Mesodermal cell (in vitro differentiated cells): ENCODE measurements around the gene CORO2A.

Experiments used
- H3K27ac ChIP-seq: 2 replicates; pipeline ENCODE4 v1.7.0; 2013; ENCODE audit warnings: mild to moderate bottlenecking, low read depth, low read length, moderate library complexity; ENCODE audit not compliant: severe bottlenecking
- H3K36me3 ChIP-seq: 2 replicates; pipeline ENCODE4 v1.7.1; 2013; ENCODE audit warnings: mild to moderate bottlenecking, low read length, moderate library complexity; ENCODE audit not compliant: control insufficient read depth, insufficient read depth
- H3K4me1 ChIP-seq: one replicate; pipeline ENCODE4 v1.7.1; 2013; ENCODE audit warnings: mild to moderate bottlenecking, low read length; ENCODE audit not compliant: insufficient read depth, control insufficient read depth, poor library complexity, severe bottlenecking
- H3K4me3 ChIP-seq: 2 replicates; pipeline ENCODE4 v1.7.0; 2013; ENCODE audit warnings: low read length, control low read depth, mild to moderate bottlenecking; ENCODE audit not compliant: insufficient read depth, poor library complexity, severe bottlenecking; ENCODE audit errors: extremely low read depth
- H3K9me3 ChIP-seq: 2 replicates; pipeline ENCODE4 v1.7.1; 2013; ENCODE audit warnings: mild to moderate bottlenecking, low read length, moderate library complexity; ENCODE audit not compliant: control insufficient read depth
- WGBS, 2 experiments: methylation state at CpG; one replicate each; pipeline ENCODE4 v1.1.5; 2013; ENCODE audit warnings: missing lambda C conversion rate in 2 of 2; ENCODE audit not compliant: insufficient coverage in 2 of 2; 5-methylcytosine and 5-hydroxymethylcytosine counted together

CORO2A gene

GRCh38 chr9:98219364-98219716 is 26.9 kb upstream of the CORO2A start:
- Histone ChIP-seq H3K36me3 (no peaks in the 10 kb centered on the region), H3K9me3 (no peaks in the 10 kb centered on the region), H3K27ac (no peak overlapping the region), H3K4me1 (peaks cover 7% of the 10 kb centered on the region), H3K4me3 (no peak overlapping the region)
- 92 to 93% methylated on average over 5 to 6 of the region's 7 CpGs for WGBS, 2 experiments

- no peaks in the 10 kb centered on the region for H3K9me3 ChIP-seq
- H3K27ac ChIP-seq, result no peak overlapping the region
- H3K4me3 ChIP-seq, result no peak overlapping the region
- no peaks in the 10 kb centered on the region for H3K36me3 ChIP-seq
- peaks cover 7% of the 10 kb centered on the region for H3K4me1 ChIP-seq
- WGBS, 2 experiments, result 74 to 83% methylated on average over 10 of the region's 11 CpGs
Observed at GRCh38 chr9:98218562-98219363, 26.3 kb upstream of the CORO2A start.

GRCh38 chr9:98217255-98217654 is 24.8 kb upstream of the CORO2A start:
- peaks cover 4% of the 10 kb centered on the region for H3K4me1 ChIP-seq
- H3K36me3 ChIP-seq, result no peaks in the 10 kb centered on the region
- no peak overlapping the region for H3K27ac ChIP-seq
- WGBS, 2 experiments, result 94 to 100% methylated on average over 2 of the region's 2 CpGs
- H3K9me3 ChIP-seq, result no peaks in the 10 kb centered on the region
- H3K4me3 ChIP-seq, result no peak overlapping the region

GRCh38 chr9:98216391-98216790 is 24.0 kb upstream of the CORO2A start:
- H3K27ac ChIP-seq, result no peak overlapping the region
- 82 to 83% methylated on average over 2 to 3 of the region's 3 CpGs for whole genome bisulfite sequencing, 2 experiments
- peaks cover 4% of the 10 kb centered on the region for H3K4me1 ChIP-seq
- H3K36me3 ChIP-seq, result no peaks in the 10 kb centered on the region
- H3K4me3 ChIP-seq, result no peak overlapping the region
- H3K9me3 ChIP-seq, result no peaks in the 10 kb centered on the region

- Histone ChIP-seq H3K4me3 (no peak overlapping the region), H3K36me3 (no peaks in the 10 kb centered on the region), H3K27ac (no peak overlapping the region), H3K4me1 (peaks cover 4% of the 10 kb centered on the region), H3K9me3 (no peaks in the 10 kb centered on the region)
- 88% methylated on average over 8 of the region's 9 CpGs for WGBS, 2 experiments
Observed at GRCh38 chr9:98215821-98216220, 23.4 kb upstream of the CORO2A start.

- Histone ChIP-seq H3K27ac (no peak overlapping the region), H3K4me3 (no peak overlapping the region), H3K36me3 (no peaks in the 10 kb centered on the region), H3K9me3 (no peaks in the 10 kb centered on the region), H3K4me1 (peaks cover 4% of the 10 kb centered on the region)
- 80 to 95% methylated on average over 3 to 4 of the region's 5 CpGs for WGBS, 2 experiments
Observed at GRCh38 chr9:98215271-98215670, 22.8 kb upstream of the CORO2A start.

- no peaks in the 10 kb centered on the region for H3K36me3 ChIP-seq
- peaks cover 4% of the 10 kb centered on the region for H3K4me1 ChIP-seq
- WGBS, 2 experiments, result 75 to 100% methylated on average over 1 to 5 of the region's 6 CpGs
- H3K9me3 ChIP-seq, result no peaks in the 10 kb centered on the region
- no peak overlapping the region for H3K4me3 ChIP-seq
- H3K27ac ChIP-seq, result no peak overlapping the region
Observed at GRCh38 chr9:98214811-98215210, 22.4 kb upstream of the CORO2A start.

- peaks cover 4% of the 10 kb centered on the region for H3K4me1 ChIP-seq
- no peak overlapping the region for H3K4me3 ChIP-seq
- H3K27ac ChIP-seq, result no peak overlapping the region
- WGBS, 2 experiments, result 90 to 93% methylated on average over 3 of the region's 3 CpGs
- peaks cover 3% of the 10 kb centered on the region for H3K9me3 ChIP-seq
- H3K36me3 ChIP-seq, result no peaks in the 10 kb centered on the region
Observed at GRCh38 chr9:98211260-98211659, 18.8 kb upstream of the CORO2A start.

DNA sequence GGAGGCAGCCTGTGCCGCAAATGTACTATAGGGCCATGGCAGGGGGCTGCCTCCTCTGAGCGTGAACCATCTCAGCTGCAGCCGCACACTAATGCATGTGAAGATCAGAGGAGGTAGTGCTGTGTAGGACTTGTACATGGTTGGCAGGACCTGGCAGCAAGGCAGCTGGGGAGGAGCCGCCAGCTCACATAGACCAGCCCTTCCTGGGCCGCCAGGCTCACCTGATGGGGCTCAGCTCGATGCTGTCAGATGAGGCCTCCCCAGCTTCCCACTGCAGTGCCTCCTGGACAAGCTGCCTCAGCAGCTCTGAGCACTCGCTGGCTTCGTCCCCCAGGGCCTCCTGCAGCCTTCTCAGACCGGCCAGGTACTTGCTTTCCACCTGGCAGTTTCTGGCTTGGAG is 18.0 kb upstream of the CORO2A start:
- 95% methylated on average over 9 of the region's 9 CpGs for WGBS, 2 experiments
- Histone ChIP-seq H3K4me3 (no peak overlapping the region), H3K9me3 (peaks cover 3% of the 10 kb centered on the region), H3K36me3 (no peaks in the 10 kb centered on the region), H3K4me1 (peaks cover 4% of the 10 kb centered on the region), H3K27ac (no peak overlapping the region)

DNA sequence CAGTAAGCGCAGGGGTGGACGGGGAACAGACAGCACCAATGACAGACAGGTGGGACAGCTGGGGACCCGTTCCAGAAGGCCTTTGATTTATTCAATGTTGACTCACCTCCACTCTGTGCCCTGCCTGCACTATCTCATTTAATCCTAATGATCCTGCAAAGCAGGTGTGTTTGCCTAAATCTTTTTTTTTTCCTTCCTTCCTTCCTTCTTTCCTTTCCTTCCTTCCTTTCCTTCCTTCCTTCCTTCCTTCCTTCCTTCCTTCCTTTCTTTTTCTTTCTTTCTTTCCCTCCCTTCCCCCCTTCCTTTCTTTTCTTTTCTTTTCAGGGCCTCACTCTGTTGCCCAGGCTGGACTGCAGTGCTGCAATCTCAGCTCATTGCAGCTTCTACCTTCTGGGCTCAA is 17.1 kb upstream of the CORO2A start:
- no peak overlapping the region for H3K27ac ChIP-seq
- H3K36me3 ChIP-seq, result no peaks in the 10 kb centered on the region
- H3K4me3 ChIP-seq, result no peak overlapping the region
- peaks cover 3% of the 10 kb centered on the region for H3K9me3 ChIP-seq
- 89 to 98% methylated on average over 3 of the region's 3 CpGs for WGBS, 2 experiments
- peaks cover 4% of the 10 kb centered on the region for H3K4me1 ChIP-seq

GRCh38 chr9:98208635-98209034 is 16.2 kb upstream of the CORO2A start:
- Histone ChIP-seq H3K27ac (no peak overlapping the region), H3K9me3 (peaks cover 3% of the 10 kb centered on the region), H3K36me3 (no peaks in the 10 kb centered on the region), H3K4me1 (peaks cover 4% of the 10 kb centered on the region), H3K4me3 (no peak overlapping the region)
- WGBS, 2 experiments, result 89 to 91% methylated on average over 13 to 20 of the region's 20 CpGs
